ENCODE measurements around the gene AATK. TPM values are rescaled to one million over a fixed set of nuclear protein-coding genes. Genes with fewer than 3 reads are reported as not detected.
A peak's percentile ranks its signal among the peaks of the same experiment; 100 is the strongest.

Gene AATK
- total and polyA plus RNA-seq, 9 of the 15 experiments (the other 6 are each of a cell fraction or from before 2014, with no cell fraction given) = 0.11 to 0.55 (median 0.38) TPM; not detected in 5

GRCh38 chr17:81210868-81211267, 44.8 kb upstream of the AATK start:
- peak in 1 of 3 experiments; percentile 20; a peak in 1 of 6 replicates for TF ChIP-seq CTCF (IDR thresholded peaks at IDR 0.05 in 2 of 3, conservative IDR thresholded peaks at IDR 0.05 in 1 of 3; ENCODE audit: insufficient read depth in 2 of 3, low read depth in 1 of 3, low read length in 3 of 3)
- TF ChIP-seq ZNF551 (CRISPR knock-in tag; IDR thresholded peaks at IDR 0.05) = no peak
- no peak for TF ChIP-seq TBL1XR1 (IDR thresholded peaks at IDR 0.05; ENCODE audit: low read length in 2 of 2)
- TF ChIP-seq SUPT5H (IDR thresholded peaks at IDR 0.05) = no peak
- TF ChIP-seq NFRKB (IDR thresholded peaks at IDR 0.05; ENCODE audit: low read depth) = no peak
- TF ChIP-seq EGR1 (conservative IDR thresholded peaks at IDR 0.05) = peak; percentile 75
- no peaks in the 10 kb centered on the region for H3K9me3 ChIP-seq (replicated peaks; ENCODE audit: control insufficient read depth, insufficient read depth, low read depth, low read length)
- FAIRE-seq = no peak
- no peaks in the 10 kb centered on the region for H4K20me1 ChIP-seq (replicated peaks; ENCODE audit: control insufficient read depth, insufficient read depth, low read length)
- H3K4me2 ChIP-seq (ENCODE audit: insufficient read depth, low read length) = no peak overlapping the region
- no TSS peak for BruUV-seq (replicated peaks)
- intact Hi-C loops (cut with micrococcal nuclease) (no loop called here), in situ Hi-C loops (cut with MboI) (no loop called here)
- WGBS (ENCODE audit: insufficient coverage, low coverage, missing lambda C conversion rate) = 58% methylated on average over 14 of the region's 14 CpGs
- no peak overlapping the region for H2AFZ ChIP-seq (ENCODE audit: low read depth, low read length)
- no peaks in the 10 kb centered on the region for H3K79me2 ChIP-seq (ENCODE audit: control insufficient read depth, insufficient read depth, low read length)
- no peaks in the 10 kb centered on the region for H3K9me1 ChIP-seq (ENCODE audit: control insufficient read depth, insufficient read depth, low read length)
- DNase-seq (ENCODE audit: extremely low read depth in 1 of 4, low spot score in 3 of 4) = no peak
- ATAC-seq = peak; percentile 43
- peak overlapping the region in 1 of 2 experiments; percentile 65; a peak in 2 of 4 replicates for H3K9ac ChIP-seq (ENCODE audit: insufficient read depth in 1 of 2, low read depth in 2 of 2, low read length in 2 of 2)
- H3K4me1 ChIP-seq (replicated peaks in 1 of 2; ENCODE audit: control insufficient read depth in 2 of 2, insufficient read depth in 2 of 2, low read length in 2 of 2) = peaks cover 0 to 17% of the 10 kb centered on the region in 2 experiments; a peak in 2 of 5 replicates
- no peak overlapping the region for H3K4me3 ChIP-seq
- H3K27ac ChIP-seq (ENCODE audit: extremely low read depth, low read depth, low read length) = no peak overlapping the region
- H3K27me3 ChIP-seq (ENCODE audit: control insufficient read depth in 2 of 2, insufficient read depth in 2 of 2, low read length in 2 of 2) = no peaks in the 10 kb centered on the region
- CTCF ChIA-PET (ENCODE audit: low intra/inter-chr PET ratio) = no interaction called here
- H3K36me3 ChIP-seq (ENCODE audit: control insufficient read depth, insufficient read depth, low read length) = 0 out of 3 replicates have a peak, but pooled peaks cover 3% of the 10 kb centered on the region
- POLR2A ChIA-PET = interaction anchor here (1.1 kb wide), 2 partner anchors 12 to 28 kb away, joined by 3 to 6 read pairs; partner anchors contain the start of genes CEP131, NDUFAF8 and TEPSIN
